Measurements from ENCODE around the gene SOX13.

Gene SOX13

DNA sequence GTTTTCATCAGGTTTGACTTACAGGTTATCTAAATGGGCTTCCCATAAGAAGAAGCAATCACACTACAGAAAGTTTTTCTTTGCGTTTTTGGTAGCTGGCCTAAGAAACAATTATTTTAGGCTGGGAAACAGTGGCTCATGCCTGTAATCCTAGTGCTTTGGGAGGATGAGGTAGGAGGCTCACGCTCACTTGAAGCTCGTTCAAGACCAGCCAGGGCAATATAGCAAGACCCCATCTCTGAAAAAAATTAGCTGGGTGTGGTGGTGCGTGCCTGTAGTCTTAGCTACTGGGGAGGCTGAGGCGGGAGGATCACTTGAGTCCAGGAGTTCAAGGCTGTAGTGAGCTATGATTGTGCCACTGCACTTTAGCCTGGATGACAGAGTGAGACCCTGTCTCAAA is 94.8 kb downstream of the SOX13 start:
- in situ Hi-C loops (cut with HindIII; ENCODE audit: low sequenced_read_pairs), result no loop called here
- H3K4me3 ChIP-seq (ENCODE audit: low read depth, low read length), result no peak overlapping the region
- no peak for DNase-seq (ENCODE audit: low read depth)
- TF ChIP-seq, protein P1, sequence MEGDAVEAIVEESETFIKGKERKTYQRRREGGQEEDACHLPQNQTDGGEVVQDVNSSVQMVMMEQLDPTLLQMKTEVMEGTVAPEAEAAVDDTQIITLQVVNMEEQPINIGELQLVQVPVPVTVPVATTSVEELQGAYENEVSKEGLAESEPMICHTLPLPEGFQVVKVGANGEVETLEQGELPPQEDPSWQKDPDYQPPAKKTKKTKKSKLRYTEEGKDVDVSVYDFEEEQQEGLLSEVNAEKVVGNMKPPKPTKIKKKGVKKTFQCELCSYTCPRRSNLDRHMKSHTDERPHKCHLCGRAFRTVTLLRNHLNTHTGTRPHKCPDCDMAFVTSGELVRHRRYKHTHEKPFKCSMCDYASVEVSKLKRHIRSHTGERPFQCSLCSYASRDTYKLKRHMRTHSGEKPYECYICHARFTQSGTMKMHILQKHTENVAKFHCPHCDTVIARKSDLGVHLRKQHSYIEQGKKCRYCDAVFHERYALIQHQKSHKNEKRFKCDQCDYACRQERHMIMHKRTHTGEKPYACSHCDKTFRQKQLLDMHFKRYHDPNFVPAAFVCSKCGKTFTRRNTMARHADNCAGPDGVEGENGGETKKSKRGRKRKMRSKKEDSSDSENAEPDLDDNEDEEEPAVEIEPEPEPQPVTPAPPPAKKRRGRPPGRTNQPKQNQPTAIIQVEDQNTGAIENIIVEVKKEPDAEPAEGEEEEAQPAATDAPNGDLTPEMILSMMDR (IDR thresholded peaks at IDR 0.05; ENCODE audit: low read depth, low read length, missing control alignments), result no peak

DNA sequence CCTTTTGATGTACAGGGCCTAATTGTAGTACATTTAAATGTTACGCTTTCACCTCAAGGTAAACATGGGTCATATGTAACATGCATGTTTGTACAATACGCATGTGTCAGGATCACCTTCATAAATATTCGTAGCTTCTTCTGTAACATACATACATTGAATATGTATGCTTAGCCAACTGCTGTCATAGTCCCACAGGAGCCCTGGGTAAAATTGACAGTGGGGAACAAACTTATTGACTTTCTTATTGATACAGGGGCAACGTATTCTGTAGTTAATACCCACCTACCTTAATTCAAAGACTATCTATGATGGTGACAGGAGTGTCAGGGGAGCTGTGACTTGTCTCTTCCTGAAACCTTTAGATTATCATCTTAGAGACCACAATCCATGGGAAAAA is 96.9 kb downstream of the SOX13 start:
- no peak for DNase-seq (ENCODE audit: low read depth)
- H3K4me3 ChIP-seq (ENCODE audit: low read depth, low read length), result no peak overlapping the region
- TF ChIP-seq, protein P1 (IDR thresholded peaks at IDR 0.05; ENCODE audit: low read depth, low read length, missing control alignments), result no peak
- in situ Hi-C loops (cut with HindIII; ENCODE audit: low sequenced_read_pairs), result no loop called here

GRCh38 chr1:204170494-204171155 is 97.7 kb downstream of the SOX13 start:
- in situ Hi-C loops (cut with HindIII; ENCODE audit: low sequenced_read_pairs), result no loop called here
- no peak for DNase-seq (ENCODE audit: low read depth)
- no peak overlapping the region for H3K4me3 ChIP-seq (ENCODE audit: low read depth, low read length)
- TF ChIP-seq, protein P1 (IDR thresholded peaks at IDR 0.05; ENCODE audit: low read depth, low read length, missing control alignments), result no peak

DNA sequence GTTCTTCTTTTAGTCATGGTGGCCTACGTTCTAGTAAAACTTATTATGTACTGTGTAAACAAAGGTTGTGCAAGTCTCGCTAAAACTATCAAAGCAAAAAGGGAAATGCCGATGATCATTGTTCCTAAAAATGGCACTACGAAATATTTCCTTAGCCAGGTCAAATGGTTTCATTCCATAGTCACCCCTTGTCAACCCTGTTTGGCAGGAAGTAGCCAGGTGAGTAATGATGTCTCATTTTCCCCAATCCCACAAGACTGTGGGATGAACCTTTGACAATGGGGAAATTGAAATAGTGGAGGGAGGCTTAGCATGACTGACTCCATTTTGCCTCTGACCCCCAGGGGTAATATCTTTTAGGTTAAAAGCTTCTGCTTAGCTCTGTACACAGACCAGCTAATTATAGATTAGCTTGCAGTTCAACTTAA is 98.8 kb downstream of the SOX13 start:
- no peak for DNase-seq (ENCODE audit: low read depth)
- TF ChIP-seq, protein P1 (IDR thresholded peaks at IDR 0.05; ENCODE audit: low read depth, low read length, missing control alignments), result no peak
- in situ Hi-C loops (cut with HindIII; ENCODE audit: low sequenced_read_pairs), result no loop called here
- H3K4me3 ChIP-seq (ENCODE audit: low read depth, low read length), result no peak overlapping the region

- TF ChIP-seq, protein P1 (IDR thresholded peaks at IDR 0.05; ENCODE audit: low read depth, low read length, missing control alignments), result no peak
- no peak for DNase-seq (ENCODE audit: low read depth)
- in situ Hi-C loops (cut with HindIII; ENCODE audit: low sequenced_read_pairs), result no loop called here
- no peak overlapping the region for H3K4me3 ChIP-seq (ENCODE audit: low read depth, low read length)
Measured at GRCh38 chr1:204172404-204173029, 99.6 kb downstream of the SOX13 start.

DNA sequence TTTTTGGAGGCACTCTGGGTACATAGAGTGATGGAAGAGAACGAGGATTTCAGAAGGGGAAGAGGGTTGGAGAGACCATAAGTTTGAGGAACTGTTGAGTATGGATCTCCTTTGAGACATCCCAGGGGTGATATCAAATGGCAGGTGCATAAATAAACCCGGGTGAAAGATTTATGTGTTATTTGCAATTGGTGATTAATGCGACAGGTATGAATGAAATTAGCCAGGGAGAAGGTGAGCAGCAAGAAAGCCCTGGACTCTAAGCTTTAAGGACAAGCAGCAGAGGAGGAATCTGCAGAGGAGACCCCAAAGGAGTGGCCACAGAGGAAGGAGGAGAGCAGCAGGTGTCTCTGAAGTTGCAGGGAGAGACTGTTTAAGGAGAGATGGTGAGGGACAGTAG is 102.0 kb downstream of the SOX13 start:
- no peak overlapping the region for H3K4me3 ChIP-seq (ENCODE audit: low read depth, low read length)
- DNase-seq (ENCODE audit: low read depth), result no peak
- TF ChIP-seq, protein P1 (IDR thresholded peaks at IDR 0.05; ENCODE audit: low read depth, low read length, missing control alignments), result no peak
- in situ Hi-C loops (cut with HindIII; ENCODE audit: low sequenced_read_pairs), result no loop called here
